ENCODE measurements around the gene GNAS.
A peak's percentile ranks its signal among the peaks of the same experiment; 100 is the strongest.

Gene GNAS

GRCh38 chr20:58854638-58855471, 2.3 kb downstream of the GNAS start:
- DNase-seq, result no peak

GRCh38 chr20:58855506-58856389, 3.2 kb downstream of the GNAS start:
- no peak for DNase-seq

- DNase-seq, result no peak
Measured at GRCh38 chr20:58863044-58863790, 10.7 kb downstream of the GNAS start.

GRCh38 chr20:58864346-58864745, 11.8 kb downstream of the GNAS start:
- no peak for DNase-seq

- no peak for DNase-seq
Measured at GRCh38 chr20:58865843-58866242, 13.3 kb downstream of the GNAS start.

GRCh38 chr20:58867211-58867610, 14.7 kb downstream of the GNAS start:
- no peak for DNase-seq

DNA sequence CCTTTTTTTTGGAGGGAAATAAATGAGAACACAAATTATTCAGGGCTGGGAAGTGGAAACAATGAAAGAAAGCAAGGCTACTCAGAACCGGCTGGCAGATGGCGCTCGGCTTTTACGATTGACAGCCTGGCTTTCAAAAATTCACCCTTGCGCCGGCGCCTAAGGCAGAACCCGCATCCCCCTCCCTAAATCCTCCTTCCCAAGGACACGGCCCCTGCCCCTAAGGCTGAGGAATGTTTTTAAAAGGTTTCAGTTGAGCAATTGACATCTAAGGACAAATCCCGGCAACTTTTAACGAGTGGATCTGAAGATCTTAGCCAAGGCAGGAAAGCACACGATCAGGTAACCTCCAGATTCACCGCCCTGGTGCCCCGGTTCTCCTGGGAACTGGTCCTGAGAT, 16.3 kb downstream of the GNAS start:
- peak; percentile 18 for DNase-seq

GRCh38 chr20:58869662-58870227, 17.2 kb downstream of the GNAS start:
- no peak for DNase-seq

DNA sequence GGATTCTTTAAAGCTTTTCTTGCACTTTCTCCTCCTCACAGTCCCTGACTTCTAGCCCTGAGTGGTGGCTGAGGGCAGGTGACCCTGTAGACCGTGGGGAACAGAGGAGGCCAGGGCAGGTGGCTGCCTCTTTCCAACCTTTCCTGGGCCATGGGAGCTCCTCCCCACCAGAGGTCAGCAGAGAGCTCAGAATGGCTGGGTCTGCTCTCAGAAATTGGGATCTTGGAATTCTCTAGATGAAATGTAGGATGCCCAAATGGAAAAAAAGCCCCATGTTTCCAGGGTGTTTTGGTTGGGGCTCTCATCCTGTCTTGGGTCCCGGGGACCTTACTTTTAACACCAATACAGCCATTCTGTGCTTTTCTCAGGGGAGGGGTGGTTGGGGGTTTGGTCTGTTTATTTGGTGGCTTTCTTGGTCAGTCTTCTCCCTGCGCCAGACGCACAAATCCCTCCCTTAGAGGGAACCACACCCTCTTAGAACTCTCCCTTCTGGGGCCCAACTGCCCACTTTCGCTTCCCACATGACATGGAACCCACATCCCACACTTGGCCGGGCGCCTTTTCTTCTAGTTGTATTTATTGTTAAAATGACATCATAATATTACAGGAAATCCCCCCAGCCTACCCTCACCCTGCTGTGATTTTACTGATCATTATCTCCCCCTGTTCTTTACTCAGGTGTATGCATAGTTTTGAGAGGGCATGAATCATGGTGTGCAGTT, 17.9 kb downstream of the GNAS start:
- peak; percentile 66 for DNase-seq

- DNase-seq, result no peak
Measured at GRCh38 chr20:58871533-58872102, 19.1 kb downstream of the GNAS start.

DNA sequence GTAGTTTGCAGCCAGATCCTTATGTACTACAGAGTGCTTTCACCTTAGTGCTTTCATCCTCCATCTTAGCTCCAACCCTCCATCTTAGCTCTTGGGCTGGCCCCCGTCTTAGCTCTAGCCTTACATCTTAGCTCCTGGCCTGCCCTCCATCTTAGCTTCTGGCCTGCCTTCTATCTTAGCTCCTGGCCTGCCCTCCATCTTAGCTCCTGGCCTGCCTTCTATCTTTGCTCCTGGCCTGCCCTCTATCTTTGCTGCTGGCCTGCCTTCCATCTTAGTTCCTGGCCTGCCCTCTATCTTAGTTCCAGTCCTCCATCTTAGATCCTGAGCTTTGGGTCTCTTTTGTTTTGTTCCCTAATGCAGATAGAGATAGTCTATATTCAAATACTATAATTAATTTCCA, 22.0 kb downstream of the GNAS start:
- DNase-seq, result no peak

DNA sequence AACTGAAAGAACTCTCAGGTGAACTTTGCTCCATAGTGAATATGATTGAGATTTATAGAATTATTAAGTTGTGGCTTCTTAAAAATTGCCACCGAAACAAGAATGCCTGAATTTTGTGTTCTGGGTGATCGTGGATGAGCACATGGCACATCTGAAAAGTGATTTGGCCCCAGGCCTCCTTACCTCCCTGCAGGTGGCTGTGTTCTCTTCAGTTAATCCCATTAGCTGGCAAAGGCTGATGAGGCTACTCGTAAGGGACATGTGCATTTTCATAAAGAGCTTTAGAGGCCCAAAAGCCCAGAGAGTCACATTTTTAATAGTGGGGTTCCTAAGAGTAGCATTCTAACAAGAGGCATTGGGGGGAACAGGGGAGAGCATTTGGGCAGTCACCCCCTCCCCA, 22.6 kb downstream of the GNAS start:
- DNase-seq, result no peak

GRCh38 chr20:58875541-58876134, 23.1 kb downstream of the GNAS start:
- DNase-seq, result no peak

DNA sequence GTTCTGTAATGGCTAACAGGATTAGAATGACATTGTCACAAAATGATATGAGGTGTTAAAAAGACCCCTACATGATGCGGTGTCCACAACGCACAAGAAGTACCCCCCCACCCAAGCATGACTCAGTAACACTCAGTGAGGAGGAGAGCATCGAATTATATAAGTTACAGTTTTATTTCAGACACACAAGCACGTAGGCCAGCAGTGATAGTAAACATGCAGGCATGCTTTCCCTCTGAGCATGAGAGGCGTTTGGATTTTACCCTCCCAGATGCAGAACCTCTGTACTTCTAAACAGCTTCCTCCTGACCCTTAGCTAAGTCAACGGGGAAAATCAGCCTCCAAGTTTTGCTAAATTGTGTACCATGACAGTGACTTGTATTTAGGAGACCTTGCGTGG, 23.9 kb downstream of the GNAS start:
- DNase-seq, result no peak

GRCh38 chr20:58877050-58877975, 24.8 kb downstream of the GNAS start:
- DNase-seq, result no peak

GRCh38 chr20:58877976-58878360, 25.5 kb downstream of the GNAS start:
- DNase-seq, result no peak

GRCh38 chr20:58878399-58878798, 25.9 kb downstream of the GNAS start:
- no peak for DNase-seq

GRCh38 chr20:58880441-58880840, 27.9 kb downstream of the GNAS start:
- DNase-seq, result no peak

DNA sequence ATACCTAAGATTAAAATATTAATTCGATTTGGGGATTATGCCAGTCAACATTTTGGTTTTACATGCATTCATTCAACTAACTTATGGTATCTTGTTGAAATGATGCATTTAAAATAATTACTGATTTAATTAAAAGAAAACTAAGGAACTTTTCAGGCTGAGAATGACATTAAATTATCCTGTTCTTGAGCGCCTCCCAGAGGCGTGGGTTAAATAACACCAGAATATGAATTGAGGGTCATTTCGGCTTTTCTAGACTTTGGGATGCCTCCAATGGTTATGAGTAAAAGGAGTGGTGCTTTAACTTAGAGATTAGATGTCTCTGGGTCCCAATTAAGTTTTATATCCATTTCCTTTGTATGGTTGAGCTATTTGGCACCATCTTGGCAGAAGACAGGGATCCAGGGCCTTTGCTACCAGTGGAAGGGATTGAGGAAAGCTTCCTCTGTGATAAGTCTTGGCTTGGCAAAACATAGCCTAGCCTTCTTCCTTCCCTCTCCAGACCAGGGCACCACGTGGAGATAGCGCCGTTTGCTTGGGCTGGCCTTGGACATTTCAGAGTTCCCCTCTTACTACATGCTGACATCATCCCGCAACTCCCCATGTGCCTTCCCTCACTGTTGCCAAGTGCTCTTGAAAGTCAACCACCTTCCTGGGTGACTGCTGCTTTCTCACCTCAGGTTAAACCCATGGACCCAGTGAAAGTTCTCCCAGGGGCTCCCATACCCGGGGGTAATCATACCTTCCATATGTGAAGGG, 28.7 kb downstream of the GNAS start:
- no peak for DNase-seq

- no peak for DNase-seq
Measured at GRCh38 chr20:58882704-58883089, 30.2 kb downstream of the GNAS start.

Data from midbrain (tissue), 1 donor.